Lower leg skin (tissue), 3 donors: ENCODE measurements around the gene RBFOX2.

Experiments
- CTCF ChIP-seq, 3 donors: fragments of 450-650 bp; IDR thresholded peaks; one replicate each; pipeline ENCODE4 v1.5.1; 2016; ENCODE audit warnings: antibody characterized with exemption in 3 of 3, mild to moderate bottlenecking in 3 of 3, moderate library complexity in 2 of 3
- POLR2A ChIP-seq, 2 donors: fragments of 450-650 bp; IDR thresholded peaks; one replicate each; pipeline ENCODE4 v1.6.1; 2016 to 2017; ENCODE audit warnings: antibody characterized with exemption in 2 of 2, mild to moderate bottlenecking in 1 of 2, moderate library complexity in 1 of 2

GRCh38 chr22:36065775-36066544 lies 37.3 kb upstream of the RBFOX2 start:
- TF ChIP-seq CTCF (IDR thresholded peaks at IDR 0.05) = peak in 2 of 3 donors; percentile 84 to 99
- TF ChIP-seq POLR2A (IDR thresholded peaks at IDR 0.05) = no peak
